DMS153 treated with DMSO at 0.1 percent for 48 hours (cell line): ENCODE measurements around the gene ITGA6.
"Not testable (repeated sequence)": the region's sequence is repeated elsewhere in the genome, so short reads cannot be mapped to it uniquely, and the experiment has no call there.

ENCODE experiments used
- DNase-seq: peaks from one replicate; lab custom pipeline; 2025; ENCODE audit not compliant: unreplicated experiment; lab: John Stamatoyannopoulos, UW

ITGA6 gene

DNA sequence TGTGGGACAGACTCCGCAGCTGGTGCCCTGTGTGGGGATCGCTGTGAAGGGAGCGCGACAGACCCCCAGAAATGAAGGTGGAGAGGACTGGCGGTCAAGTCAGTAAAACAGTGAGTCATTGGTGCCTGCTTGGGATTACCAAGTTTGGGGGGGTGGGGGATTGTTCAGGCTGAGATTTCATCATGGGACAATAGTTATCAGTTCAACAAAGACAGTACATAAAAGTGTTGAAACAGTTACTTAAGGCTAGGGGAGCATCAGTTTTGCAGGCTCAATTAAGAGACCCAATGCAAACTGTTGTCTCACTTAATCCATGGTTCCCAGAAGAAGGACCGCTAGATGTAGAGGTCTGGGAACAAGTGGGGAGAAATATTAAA, 86.1 kb downstream of the ITGA6 start:
- no peak for DNase-seq

DNA sequence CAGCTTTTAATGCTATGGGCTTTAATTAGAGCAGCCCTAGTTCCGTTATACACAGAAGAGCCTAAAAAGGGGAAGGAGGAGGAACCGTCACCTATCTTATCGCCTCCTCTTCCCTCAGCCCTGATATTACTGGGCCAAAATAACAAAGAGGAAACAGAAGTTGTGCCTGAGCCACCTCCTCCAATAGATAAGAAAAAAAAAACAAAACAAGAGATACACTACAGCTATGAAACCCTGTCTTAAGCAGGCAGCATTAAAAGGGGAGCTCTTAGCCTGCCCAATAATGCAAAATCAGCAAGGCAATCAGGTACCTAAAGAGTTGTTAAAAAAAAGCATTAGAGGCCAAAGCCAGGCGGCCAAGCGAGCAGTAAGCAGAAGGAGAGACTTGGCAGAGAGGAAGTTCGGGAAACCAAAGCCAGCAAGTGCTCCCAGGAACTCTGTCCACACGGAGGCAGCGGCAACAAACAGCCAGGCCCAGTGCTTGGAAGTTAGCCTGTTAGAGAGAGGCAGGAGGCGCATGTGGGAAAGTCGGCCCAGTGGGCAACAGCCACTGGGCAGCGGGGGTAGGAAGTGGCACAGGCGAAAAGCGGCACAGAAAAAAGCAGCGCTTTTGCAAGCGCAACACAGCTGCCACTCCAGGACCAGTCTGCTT, 86.7 kb downstream of the ITGA6 start:
- no peak for DNase-seq

GRCh38 chr2:172516299-172516698, 88.9 kb downstream of the ITGA6 start:
- no peak for DNase-seq

- DNase-seq: no peak
Measured at GRCh38 chr2:172518995-172519394, 91.6 kb downstream of the ITGA6 start.

DNA sequence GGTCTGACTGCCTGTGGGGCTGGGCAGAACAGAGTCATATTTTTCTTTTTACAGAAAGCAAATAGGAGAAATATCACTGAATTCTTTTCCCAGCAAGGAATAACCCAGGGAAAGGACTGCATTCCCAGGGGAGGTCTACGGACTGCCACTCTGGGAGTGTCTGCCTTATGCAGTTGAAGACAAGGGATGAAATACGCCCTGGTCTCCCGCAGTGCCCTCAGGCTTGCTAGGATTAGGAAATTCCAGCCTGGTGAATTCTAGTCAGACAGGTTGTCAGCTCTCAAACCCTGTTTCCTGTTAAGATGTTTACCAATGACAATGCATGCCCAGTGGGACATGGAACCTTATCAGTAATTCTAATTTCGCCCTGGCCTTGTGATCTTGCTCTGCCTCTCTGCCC, 98.2 kb downstream of the ITGA6 start:
- DNase-seq: no peak

GRCh38 chr2:172531309-172531708, 103.9 kb downstream of the ITGA6 start:
- DNase-seq: no peak

DNA sequence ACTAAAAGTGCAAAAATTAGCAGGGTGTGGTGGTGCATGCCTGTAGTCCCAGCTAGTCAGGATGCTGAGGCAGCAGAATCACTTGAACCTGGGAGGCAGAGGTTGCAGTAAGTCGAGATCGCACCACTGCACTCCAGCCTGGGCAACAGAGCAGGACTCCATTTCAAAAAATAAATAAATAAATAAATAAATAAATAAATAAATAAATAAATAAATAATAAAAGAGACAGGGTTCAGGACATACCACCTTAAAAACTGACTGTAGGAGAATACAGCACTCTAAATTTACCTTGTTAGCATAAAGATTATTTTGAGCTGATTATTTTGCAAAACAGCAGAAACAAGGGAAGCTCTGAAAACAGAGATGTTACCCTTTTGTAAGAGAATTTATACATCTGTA, 105.1 kb downstream of the ITGA6 start:
- not testable (repeated sequence) for DNase-seq

DNA sequence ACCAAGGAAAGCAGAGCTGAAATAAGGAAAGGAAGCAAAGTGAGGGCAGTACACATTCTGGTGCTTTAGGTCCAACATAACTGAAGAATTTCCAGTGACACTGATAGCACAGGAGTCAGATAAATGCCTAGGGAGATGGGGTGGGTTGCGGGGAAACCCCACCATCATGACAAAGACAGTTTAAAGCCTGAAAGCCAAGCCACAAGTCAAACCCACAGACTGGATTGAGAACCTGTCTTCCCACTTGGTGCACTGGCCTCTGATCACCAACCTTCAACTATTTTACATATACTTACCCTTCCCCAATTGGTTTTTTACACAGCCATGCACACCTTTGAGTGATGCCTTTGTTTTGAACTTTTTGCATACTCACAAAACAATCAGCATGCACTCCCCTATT, 106.3 kb downstream of the ITGA6 start:
- DNase-seq: no peak

GRCh38 chr2:172535119-172535518, 107.7 kb downstream of the ITGA6 start:
- no peak for DNase-seq

DNA sequence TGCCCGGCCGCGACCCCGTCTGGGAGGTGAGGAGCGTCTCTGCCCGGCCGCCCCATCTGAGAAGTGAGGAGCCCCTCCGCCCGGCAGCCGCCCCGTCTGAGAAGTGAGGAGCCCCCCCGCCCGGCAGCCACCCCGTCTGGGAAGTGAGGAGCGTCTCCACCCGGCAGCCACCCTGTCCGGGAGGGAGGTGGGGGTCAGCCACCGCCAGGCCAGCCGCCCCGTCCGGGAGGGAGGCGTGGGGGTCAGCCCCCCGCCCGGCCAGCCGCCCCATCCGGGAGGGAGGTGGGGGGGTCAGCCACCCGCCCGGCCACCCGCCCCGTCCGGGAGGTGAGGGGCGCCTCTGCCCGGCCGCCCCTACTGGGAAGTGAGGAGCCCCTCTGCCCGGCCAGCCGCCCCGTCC, 110.5 kb downstream of the ITGA6 start:
- DNase-seq: not testable (repeated sequence)

GRCh38 chr2:172539767-172540166, 112.4 kb downstream of the ITGA6 start:
- no peak for DNase-seq

DNA sequence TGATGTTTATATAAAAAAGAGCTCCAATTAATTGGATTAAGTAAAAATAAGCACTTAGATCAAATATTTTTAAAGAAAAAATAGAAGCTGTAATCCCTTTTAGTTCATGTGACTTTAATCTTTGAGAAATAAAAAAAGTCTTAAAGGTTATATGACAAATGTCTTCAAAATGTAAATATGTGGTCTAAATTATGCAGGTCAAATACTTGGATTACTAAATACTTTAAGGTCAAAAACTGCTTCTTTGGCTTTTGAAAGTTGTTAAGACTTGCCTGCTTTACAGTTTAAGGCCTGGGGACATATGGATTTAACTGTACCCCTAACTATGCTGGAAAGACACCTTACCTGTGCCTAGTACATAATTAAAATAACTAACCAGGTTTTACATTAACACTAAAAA, 113.0 kb downstream of the ITGA6 start:
- no peak for DNase-seq

DNA sequence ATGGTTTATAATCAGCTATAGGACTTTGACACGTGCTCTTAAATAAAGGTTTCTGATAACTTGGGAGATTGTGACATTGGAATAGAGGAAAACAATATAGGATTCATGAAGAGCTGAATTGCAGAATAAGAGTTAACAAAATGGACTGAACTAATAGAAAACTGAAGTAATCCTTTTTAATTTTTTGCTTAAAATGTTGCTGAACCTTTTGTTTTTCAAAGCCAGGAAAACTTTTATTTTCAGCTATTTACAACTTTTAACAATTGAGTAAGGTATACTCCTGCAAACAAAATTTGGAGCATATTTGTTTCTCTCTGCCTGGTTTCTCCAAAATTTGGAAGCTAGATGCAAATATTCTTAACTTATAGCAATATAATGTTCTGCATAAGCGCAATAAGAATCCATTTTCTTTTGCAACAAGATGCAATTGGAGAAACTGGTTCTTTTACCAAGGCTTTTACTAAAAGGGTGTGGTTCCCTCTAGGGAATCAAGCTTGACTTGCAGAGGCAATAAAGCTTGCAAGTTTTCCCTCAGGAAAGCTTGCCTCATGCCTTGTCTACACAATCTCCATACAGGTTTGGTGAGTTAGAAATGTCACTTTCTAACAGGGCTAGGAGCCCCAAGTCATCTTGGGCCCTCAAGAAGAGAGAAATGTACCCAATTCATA, 118.2 kb downstream of the ITGA6 start:
- DNase-seq: no peak

DNA sequence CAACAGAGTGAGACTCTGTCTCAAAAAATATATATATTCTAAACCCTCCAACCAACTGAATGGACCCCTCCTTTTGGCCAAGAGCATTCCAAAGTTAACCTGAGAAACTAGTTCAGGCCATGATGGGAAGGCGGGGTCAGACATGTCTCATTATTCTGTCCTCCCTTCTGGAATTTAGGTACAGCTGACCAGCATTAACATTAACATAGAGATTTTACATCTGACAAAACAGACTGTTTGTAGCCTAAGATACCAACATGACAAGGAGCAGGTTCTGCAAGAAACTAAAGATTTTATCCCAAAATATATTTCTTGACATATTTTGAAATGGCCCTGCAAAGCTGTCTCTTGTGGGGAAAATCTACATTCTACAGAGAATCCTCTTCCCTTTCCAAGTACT, 121.7 kb downstream of the ITGA6 start:
- DNase-seq: no peak

- DNase-seq: not testable (repeated sequence)
Measured at GRCh38 chr2:172549802-172550201, 122.4 kb downstream of the ITGA6 start.

GRCh38 chr2:172550419-172550818, 123.0 kb downstream of the ITGA6 start:
- no peak for DNase-seq

- no peak for DNase-seq
Measured at GRCh38 chr2:172551271-172551670, 123.9 kb downstream of the ITGA6 start.

- no peak for DNase-seq
Measured at GRCh38 chr2:172552547-172553291, 125.3 kb downstream of the ITGA6 start.

DNA sequence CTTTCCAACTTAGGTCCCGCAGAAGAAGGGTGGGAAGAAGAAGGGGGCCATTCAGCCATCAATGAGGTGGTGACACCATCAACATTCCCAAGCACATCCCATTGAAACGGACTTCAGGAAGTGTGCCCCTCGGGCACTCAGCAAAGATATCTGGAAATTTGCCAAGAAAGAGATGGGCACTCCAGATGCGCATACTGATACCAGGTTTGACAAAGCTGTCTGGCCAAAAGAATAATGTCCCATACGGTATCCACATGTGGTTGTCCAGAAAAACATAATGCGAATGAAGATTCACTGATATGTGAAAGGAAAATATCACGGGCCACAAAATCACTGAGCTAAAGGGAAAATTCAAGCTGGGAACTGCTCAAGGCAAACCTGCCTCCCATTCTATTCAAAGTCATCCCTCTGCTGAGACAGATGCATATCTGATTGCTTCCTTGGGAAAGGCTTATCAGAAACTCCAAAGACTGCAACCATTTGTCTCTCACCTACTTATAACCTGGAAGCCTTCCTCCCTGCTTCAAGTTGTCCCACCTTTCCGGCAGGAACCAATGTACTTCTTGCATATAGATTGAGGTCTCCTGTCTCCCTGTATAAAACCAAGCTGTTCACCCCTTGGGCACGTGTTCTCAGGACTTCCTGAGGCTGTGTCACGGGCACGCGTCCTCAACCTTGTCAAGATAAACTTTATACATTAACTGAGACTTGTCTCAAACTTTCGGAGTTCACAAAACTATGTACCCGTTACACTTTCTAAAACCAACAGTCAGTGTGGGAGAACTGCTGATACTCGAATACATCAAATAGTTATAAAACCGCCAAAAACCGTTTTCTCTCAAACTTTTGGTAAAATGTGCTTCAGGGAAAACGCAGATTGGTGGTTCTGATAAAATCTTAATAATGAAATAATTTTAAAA, 127.2 kb downstream of the ITGA6 start:
- DNase-seq: no peak

GRCh38 chr2:172555272-172555521, 127.8 kb downstream of the ITGA6 start:
- no peak for DNase-seq
